Activated CD4-positive, CD25-positive, alpha-beta regulatory T cell treated with anti-CD3 and anti-CD28 coated beads, Interleukin-2, amount 50 U/mL, for 16 hours (primary cell): ENCODE results near the gene TNS1.

Experiments used
- DNase-seq: peaks from one replicate; pipeline ENCODE4 v3.0.0-alpha.2; 2020; ENCODE audit warnings: low read depth, low spot score

Gene TNS1

GRCh38 chr2:217873371-217873770 is 129.4 kb downstream of the TNS1 start:
- no peak for DNase-seq

- DNase-seq, result no peak
These were observed 130.5 kb downstream of the TNS1 start for GRCh38 chr2:217872319-217872718.

GRCh38 chr2:217870528-217871011 is 132.2 kb downstream of the TNS1 start:
- DNase-seq, result no peak

- DNase-seq, result no peak
These were observed 133.9 kb downstream of the TNS1 start for GRCh38 chr2:217868911-217869334.

- no peak for DNase-seq
These were observed 134.4 kb downstream of the TNS1 start for GRCh38 chr2:217868265-217868892.

- no peak for DNase-seq
These were observed 136.3 kb downstream of the TNS1 start for GRCh38 chr2:217866457-217866856.

- no peak for DNase-seq
These were observed 137.6 kb downstream of the TNS1 start for GRCh38 chr2:217864963-217865772.

- no peak for DNase-seq
These were observed 138.9 kb downstream of the TNS1 start for GRCh38 chr2:217863883-217864282.

- no peak for DNase-seq
These were observed 141.4 kb downstream of the TNS1 start for GRCh38 chr2:217861334-217861877.

- DNase-seq, result no peak
These were observed 142.9 kb downstream of the TNS1 start for GRCh38 chr2:217859926-217860325.

GRCh38 chr2:217858519-217859491 is 144.0 kb downstream of the TNS1 start:
- no peak for DNase-seq

GRCh38 chr2:217857624-217858506 is 144.9 kb downstream of the TNS1 start:
- DNase-seq, result no peak

GRCh38 chr2:217856871-217857270 is 145.9 kb downstream of the TNS1 start:
- no peak for DNase-seq

- no peak for DNase-seq
These were observed 146.6 kb downstream of the TNS1 start for GRCh38 chr2:217856159-217856558.

- no peak for DNase-seq
These were observed 147.9 kb downstream of the TNS1 start for GRCh38 chr2:217854684-217855420.

GRCh38 chr2:217853961-217854360 is 148.8 kb downstream of the TNS1 start:
- DNase-seq, result no peak

GRCh38 chr2:217853301-217853881 is 149.4 kb downstream of the TNS1 start:
- no peak for DNase-seq

- DNase-seq, result no peak
These were observed 150.1 kb downstream of the TNS1 start for GRCh38 chr2:217852555-217853211.
